Measurements from ENCODE around the gene CLRN3.

CLRN3 gene

DNA sequence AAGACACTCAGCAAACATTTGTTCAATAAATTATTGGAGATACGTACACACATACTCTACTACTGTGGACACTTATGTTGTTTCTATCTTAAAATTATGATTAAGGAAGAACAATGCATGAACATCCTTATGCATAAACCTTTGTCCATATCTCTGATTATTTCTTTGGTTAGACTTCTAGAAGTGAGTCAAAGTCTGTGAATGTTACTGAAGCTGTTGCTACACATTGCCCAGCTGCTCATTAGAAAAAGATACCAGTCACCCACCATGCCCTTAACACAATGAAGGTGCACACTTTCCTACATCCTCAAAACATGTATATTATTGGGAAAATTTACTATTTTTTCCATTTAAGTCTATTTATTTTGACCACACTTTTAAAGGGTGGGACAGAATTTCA lies 1.4 kb upstream of the CLRN3 start:
- no peak for DNase-seq

DNA sequence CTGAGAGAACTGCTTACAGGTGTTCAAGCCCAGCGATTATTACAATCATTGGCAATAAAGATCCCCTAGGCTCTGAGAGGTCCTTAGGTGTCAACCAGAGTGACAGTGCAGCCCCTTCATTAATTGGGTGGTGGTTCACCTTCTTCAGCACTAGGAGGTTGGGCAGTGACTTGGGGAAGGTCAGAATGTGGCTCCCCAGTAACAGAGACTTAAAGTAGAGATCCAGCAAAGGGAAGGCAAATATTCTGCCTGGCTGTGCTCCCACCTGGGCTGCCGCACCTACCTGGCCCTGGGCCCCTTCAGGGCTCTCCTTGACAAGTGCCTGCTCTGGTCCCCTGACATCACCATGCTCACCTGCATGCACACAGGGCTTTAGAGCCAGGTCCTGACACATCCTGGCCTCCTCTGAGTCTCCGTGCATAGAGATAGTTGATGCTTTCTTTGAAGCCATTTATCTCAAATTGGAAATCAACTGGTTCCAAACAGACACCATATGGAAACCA lies 1.9 kb downstream of the CLRN3 start:
- no peak for DNase-seq

DNA sequence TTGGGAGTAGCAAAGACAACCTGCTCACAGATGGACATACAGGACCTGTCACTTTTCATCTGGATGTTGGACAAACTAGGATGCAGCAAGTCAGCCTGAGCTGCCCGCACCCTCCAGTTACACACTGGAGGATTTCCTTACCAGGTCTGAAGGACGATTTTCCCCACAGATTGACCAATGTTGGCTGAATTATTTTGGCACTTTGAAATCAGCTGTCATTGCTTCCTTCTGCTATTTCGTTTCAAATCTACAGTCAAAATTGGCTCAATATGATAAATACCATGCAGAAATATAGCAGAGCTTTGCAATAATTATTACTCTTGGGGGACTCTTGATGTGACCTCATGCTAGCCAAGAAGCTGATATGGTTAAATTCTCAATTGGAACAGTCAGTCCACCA lies 2.5 kb downstream of the CLRN3 start:
- DNase-seq, result no peak

DNA sequence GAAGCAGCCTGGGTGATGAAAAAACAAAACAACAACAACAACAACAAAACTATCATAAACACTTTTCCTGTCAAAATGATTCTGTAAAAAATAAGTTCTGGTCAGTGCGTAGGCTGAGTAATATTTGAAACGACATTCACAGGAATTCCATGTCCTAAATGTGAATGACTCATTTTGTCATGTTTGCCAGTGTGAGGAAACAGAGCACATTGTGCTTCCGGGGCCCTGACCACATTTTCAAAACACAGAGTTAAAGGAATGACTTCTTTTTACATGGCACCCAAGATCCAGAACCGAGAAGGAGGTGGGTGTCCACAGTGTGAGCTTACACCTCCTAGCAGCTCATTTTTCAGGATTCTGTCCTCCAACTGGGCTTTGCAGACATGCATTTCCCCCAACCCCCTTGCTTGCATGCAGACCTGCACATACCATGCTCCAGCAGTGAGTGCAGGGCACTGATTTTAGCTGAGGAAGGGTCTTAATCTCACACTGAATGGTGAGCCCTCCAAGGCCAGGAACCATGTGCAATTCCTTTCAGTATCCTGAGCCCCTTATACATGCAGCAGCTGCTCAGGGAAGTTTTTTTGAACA lies 3.0 kb downstream of the CLRN3 start:
- DNase-seq, result no peak

DNA sequence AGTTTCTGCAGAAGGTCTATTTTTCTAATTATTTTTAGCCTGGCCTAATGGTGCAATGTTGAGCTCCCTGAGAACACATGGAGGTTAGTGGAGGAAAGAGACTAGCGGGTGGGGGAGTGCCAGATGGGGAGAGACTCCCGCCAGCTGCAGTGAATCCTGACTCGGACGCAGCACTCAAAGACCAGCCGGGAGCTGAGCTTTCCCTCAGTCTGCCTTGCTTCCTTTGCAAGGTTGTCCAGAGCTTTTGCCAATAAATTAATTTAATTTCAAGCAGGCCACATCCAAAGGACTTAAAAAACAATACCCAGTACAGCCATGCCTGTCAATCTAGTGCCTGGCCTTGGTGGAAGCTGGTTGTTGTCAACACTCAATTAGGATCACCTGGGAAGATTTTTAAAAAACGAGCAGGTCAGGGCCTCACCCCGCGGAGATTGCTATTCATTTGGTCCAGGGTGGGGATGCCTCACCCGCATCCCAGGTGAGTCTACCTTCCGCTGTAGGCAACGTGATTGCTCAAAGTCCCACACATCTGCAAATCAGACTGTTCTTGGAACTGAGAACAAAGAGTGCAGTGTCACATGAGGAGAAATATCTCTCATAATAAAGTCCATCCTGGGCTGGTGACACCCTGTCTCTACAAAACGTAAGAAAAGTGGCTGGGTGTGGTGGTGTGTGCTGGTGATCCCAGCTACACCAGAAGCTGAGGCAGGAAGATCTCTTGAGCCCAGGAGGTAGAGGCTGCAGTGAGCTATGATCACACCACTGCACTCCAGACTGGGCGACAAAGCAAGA lies 4.0 kb downstream of the CLRN3 start:
- no peak for DNase-seq

DNA sequence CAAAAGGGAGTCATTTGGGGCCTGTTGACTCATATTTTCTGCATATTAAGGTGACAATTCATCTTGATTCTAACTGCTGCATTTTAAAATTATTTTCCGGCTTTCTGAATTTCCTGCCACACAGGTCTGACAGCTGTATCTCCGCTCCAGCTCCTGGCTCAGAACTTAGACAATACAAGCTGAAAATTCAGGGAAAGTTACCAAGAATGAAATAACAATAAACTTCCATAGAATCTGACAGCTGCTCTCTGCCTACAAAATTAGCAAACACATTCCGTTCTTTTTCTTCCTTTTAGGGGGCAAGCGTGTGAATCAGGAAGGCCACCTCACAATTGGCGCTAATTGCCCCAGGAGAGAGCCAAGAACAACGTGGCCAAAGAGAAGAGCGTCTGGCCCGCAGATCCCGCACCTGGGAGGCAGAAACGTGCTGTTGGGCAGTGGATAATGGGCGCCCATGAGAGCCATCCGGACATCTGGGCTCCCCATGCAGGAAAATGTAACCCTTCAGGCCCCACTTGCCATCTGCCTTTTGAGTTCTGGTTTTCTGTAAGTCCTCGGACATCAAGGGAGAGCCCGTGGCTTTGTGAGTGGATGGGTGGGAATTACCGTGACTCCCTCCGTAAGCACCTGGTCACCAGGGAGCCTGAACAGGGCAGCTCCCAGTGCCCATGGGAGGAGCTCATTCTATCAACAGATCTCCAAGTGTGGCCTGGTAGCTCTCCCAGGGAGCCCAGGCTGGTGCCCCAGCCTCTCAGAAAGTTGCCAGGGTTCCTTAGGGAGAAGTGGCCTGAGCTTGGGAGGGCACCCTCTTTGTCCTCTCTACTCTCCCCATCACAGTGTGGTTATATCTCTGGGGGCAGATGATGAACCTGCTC lies 5.0 kb downstream of the CLRN3 start:
- DNase-seq, result no peak

DNA sequence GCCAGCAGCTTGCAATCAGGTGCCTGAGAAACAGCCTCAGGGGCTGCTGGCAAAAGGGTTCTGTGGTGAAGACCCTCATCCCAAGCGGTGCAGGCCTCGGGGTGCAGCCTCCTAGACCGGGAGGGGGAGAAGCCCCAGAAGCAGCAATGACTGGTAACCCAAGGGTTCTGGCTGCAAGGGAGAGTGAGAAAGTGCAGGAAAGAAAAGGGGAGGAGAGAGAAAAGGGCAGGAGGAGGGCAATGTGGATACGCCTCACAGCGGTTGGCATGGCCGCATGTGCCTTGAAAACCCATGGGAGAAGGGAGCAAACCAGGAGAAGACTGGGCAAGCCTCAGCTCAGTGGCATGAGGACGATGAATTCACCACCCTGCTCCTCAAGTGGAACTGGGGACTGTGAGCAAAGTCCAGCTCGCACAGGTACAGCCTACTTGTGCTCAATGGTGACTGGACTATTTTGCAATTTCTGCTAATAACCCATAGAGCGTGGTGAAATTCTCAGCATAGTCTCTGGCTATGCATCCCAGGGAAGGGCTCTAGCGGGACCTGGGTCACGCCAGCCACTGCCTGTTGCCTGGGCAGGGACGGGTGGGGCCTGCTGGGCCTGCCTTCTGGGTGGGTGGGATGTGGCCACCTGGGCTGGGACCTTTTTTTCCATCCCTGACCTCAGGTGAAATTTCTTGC lies 6.2 kb downstream of the CLRN3 start:
- DNase-seq, result no peak

DNA sequence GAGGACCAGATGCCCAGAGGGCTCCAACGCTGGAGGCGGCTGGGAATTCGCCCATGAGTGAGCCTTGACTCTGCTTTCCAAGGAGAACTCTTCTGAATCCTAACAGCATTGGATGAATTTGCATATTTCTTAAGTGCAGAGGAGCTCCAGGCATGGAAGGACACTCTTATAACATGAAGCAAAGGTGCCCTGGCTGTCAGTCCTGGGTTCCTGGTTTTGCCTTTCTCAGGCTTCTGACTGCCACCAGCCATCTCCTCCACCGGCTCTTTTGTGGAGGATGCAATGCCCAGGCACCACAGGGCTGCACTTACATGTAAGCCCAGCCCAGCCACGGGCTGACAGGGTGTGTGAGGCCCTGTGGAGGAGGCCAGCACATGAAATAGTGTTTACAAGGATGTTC lies 8.2 kb downstream of the CLRN3 start:
- no peak for DNase-seq

DNA sequence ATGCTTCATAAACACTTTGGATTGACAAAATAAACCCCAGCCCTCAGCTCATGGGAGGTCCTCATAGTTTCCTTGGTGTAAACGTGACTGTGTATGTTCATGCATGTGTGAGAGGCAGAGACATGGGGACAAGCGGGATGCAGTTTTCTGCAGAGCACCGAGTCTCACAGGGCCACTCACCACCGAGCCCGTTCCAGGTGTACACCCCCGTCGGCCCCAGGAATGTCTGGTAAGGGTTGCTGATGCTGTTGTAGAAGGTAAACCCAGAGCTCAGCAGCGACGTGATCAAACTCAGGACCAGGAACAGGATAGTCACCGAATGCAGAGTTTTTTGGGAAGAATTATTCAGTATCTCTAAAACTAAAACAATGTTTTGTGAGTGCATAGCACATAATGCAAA lies 9.2 kb downstream of the CLRN3 start:
- DNase-seq, result no peak

DNA sequence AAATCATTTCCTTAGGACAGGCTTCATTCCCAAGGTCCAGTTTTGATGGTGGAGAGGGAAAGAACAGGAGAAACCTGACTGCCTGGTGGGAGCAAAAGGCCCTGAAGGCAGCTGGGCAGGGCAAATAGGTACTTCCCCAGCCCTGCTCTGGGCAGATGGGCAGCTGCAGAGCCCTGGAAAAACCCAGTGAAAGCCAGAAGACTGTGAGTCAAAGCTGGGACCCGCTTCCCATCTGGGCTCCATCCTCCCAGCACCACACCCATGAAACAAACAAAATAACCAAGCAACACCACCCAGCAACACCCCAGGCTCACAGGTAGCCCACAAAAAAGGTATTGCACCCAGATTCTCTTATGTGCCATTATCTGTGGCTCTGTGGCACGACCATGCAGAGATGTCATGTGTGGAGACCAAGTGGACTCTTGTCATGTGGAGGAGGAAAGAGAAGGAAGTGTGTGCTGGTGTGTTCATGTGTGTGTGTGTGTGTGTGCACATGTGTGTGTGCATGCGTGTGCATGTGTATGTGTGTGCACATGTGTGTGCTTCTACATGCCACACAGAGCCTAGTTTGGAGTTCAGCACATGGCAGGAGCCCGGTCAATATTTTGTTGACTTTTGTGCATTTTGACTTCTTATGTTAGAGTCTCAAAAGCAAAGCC lies 9.8 kb downstream of the CLRN3 start:
- DNase-seq, result no peak

DNA sequence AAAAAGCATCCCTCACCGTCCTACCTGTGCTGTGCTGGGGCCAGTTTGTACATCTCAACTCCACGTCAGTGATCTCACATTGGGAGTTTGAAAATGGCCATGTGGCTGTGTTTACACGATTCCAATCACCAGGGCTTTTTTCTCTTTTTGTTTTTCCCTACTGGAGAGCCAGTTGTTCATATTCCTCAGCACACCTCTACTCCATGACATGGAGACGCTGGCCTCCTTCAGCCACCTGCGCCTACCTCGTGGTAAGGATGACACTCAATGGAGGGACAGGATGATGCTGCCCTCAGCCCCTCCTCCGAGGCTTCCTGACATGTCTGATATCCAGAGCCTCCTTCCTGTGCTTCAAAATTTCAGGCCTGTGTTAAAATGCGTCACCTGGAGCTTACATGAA lies 10.3 kb downstream of the CLRN3 start:
- no peak for DNase-seq

DNA sequence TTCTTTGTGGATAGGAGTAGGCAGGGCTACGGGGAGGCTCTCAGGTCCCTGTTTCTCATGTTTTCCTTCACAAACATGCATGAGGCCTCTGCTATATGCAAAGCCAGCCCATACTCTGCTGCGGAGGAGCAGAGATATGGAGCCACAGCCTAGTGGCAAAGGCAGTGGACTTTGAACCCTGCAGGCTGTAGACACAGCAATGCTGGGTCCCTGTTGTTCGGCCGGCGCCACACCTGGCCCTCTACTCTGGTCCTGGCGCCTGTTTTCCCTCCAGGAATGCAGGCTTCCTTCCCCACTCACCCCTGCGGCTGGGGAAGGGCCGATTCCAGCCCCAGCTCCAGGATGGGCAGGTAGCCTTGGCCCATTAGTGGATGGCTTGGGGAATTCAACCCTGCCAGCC lies 11.5 kb downstream of the CLRN3 start:
- no peak for DNase-seq

DNA sequence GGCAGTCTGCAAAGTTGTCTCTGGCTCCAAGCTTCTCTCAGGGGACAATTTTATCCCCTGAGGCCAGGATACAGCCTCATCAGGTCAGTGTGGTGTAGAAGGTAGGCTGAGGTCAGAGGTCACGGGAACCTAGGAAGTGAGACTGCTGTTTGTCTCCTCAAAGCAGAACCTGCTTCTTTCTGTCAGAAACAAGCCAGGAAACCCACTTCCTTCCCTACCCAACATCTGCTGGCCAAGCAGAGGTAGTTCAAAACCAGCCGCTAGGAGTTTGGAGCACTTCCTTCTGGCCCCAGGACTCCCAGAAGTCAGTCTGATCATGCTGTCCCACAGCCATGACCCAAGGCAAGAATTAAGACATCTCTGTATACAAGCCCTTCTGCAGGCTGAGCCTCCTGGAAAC lies 12.2 kb downstream of the CLRN3 start:
- no peak for DNase-seq

DNA sequence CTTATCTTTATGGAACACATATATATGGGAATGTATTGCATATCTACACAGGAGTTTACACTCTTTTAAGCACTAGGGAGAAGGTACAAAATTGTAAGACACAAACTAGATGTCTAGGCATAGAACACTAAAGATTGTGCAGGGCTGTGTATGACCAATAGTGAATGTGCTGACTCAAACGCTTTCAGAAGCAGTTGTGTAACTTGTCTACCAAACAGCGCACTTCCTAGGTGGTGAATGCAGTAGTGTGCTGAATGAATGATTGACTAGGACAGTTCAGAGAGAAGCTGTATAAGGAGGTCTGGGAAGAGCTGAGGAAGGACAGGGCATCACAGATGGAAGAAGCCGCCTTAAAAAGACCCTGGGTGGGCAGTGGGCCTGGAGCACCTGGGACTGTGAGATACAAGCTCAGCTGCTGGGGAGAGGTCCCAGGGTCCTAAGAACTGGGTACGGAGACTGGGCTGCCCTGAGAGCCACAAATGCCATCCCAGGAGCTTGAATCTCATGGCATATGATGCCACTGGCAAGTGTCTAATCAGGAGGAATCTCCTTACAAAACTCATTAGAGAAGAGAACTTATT lies 14.2 kb downstream of the CLRN3 start:
- no peak for DNase-seq

DNA sequence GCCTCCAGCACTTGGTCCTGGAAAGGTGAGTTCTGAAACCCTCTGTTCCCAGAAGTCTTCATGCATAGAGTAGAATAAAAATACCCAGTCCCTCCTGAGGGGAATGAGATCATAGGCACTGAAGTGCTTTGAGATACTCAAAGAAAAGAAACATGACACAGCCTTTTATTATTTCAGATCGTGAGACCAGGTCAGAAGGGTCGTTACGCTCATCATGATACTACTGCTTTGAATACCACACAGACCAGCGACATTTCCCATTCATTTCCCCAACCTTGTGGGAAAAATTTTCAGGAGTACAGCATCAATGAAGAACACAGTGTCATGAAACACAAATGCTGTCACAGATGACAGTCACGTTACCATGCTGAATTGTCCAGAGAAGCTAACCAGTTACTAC lies 15.0 kb downstream of the CLRN3 start:
- DNase-seq, result no peak

DNA sequence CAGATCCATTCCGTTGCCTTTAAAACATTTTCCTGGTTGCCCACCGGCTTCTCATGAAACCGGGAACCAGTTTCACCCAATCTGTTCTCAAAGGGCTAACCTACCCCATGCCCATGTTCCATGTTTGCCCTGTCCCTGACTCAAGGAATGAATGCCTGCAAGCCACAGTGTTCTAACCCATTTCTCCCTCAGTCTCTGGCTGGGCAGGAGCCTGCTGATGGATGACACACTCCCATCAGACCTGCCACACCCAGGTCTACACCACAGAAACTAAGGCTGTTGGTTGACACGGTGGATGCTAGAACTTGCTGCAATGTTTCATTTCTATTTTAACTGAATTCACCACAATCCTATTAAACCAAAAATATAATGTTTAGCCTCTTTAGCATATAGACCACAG lies 15.6 kb downstream of the CLRN3 start:
- no peak for DNase-seq

DNA sequence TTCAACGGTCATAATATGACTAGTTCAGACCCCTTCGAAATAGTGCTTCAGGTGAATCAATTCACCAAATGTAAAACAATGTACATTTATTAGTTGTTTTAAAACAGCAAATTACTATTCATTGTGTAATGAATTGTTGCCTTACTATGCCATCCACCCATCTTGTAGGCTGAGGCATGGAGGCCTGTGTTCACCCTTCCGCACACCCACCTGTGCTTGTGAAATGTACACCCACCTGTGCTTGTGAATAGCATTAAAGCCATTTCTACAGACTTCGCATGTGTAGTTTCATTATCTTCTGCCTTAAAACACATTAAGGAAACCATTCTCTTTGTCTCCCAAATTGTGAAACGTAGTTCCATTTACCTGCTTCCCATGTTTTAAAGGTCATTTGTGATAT lies 16.8 kb downstream of the CLRN3 start:
- no peak for DNase-seq

DNA sequence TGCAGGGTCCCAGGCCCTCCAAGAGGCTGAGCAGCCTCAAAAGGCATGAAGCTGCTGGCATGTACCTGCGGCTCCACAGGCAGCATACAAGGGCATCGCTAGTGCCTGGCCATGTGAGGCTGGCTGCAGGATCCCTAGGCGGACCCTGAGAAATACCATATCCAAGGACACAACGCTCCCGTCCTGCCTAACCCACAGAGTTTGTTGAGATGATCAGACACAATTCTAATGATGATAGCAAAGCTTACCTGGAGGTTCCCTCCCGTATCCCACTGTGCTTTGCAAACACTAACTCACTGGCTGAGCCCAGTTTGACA lies 17.3 kb downstream of the CLRN3 start:
- no peak for DNase-seq

DNA sequence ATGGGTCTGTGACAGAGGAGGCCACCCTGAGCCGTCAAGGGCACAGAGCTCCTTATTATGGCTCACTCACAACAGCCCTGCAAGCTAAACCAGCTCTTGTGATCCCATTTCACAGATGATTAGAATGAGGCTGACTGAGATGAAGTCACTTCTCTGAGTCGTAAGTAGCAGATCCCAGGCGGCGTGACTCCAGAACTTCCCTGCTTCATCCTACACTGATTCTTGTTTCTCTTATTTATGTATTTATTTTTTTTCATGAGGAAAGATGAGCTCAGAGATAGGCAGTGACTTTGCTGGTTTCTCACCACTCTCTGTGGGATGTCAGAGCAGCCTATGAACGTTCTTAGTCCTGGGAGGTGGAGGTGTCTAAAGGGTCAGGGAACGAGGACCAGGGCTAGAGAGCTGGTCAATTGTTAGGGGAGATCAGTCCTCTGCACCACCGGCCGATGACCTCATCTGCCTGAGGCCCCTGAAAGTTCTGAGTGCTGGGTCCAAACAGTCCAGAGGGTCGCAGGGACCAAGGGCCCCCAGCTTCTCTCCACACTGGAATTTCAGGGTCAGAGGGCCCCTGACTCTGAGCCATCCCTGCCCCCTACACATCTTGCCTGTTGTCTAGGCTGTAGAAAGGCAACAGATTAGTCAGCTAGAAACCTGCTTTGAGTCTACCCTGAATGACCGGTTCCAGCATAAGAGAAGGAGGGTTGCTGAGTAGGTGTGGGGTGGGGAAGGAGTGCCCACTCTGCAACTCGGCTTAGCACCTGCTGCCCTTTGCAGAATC lies 17.9 kb downstream of the CLRN3 start:
- no peak for DNase-seq

DNA sequence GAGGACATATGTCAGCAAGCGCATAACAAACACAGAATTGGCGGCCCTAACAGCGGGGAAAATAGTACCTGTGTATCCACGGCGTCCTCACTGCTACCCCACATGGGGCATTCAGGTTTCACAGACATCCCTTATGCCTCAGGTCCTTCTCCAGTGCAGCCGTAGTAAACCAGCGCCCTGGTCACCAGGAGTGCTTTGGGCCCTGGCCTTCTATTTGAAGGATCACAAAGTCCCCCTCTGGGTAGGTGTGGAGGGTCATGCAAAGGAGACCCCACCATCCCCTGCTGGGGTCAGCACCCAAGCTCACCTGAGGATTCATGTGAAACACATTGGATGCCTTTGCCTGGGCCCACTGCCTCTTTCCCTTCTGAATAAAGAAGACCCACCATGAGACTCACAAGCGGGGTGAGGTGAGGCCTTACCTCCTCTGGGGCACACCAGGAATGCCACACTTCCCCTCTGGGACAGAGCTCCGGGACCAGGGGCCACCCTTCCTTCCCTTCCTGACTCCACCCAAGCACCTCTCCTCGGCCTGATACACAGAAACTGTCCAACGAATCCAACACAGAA lies 18.8 kb downstream of the CLRN3 start:
- DNase-seq, result no peak

DNA sequence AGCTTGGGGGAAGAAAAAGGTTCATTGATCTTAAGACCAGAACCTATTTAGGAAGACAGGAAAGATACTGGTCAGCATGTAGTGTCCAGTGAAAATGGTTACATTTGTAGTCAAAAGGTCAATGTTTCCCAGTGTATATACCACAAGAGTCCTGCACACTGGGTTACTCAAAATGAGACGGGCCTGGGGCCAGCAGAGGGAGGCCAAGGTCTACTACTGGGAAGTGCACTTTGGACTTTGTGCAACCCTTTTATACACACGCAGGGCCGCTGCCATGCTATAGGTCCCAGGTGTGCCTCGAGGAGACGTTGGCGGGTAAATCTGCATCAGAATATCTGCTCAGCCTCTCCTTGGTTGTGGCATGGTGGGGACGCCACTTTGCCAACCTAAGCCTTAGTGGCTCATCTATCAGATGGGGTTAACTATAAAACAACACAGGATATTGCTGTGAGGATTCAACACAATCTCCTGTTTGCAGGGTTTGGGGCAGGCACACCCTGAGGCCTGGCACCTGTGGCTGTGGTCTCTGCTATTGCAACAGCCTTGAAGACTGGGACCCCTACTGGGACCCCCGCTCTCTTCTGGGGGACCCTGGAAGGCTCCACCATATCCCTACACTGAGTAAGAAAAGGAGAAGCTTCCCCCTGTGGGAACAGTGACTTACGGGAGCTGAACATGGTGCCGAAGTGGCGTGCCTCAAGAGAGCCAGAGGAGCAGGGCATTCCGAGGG lies 19.7 kb downstream of the CLRN3 start:
- DNase-seq, result no peak
